B cell (primary cell): ENCODE measurements around the gene DCHS1. TPM values are rescaled to one million over a fixed set of nuclear protein-coding genes. Genes with fewer than 3 reads are reported as not detected.

ENCODE experiments used
- ATAC-seq: fragments of 200-7000 bp; cut with Tn5 transposase; one replicate; pipeline ENCODE4 v1.10.0; 2021; ENCODE audit warnings: low read depth, mild to moderate bottlenecking, moderate number of reproducible peaks, moderate library complexity
- CTCF ChIA-PET: fragments of 350-600 bp; sonication (Branson Sonifier 250); formaldehyde crosslinking; loops from one replicate; lab custom pipeline; 2021; ENCODE audit warnings: antibody characterized with exemption, inconsistent platforms; lab: Charles Lee
- POLR2A ChIA-PET: fragments of 350-600 bp; sonication (Branson Sonifier 250); formaldehyde crosslinking; loops from one replicate; lab custom pipeline; 2021; ENCODE audit warnings: antibody characterized with exemption; lab: Charles Lee
- DNase-seq: peaks from one replicate; pipeline ENCODE4 v3.0.0; 2013
- H2AFZ ChIP-seq: 2 replicates; pipeline ENCODE4 v1.6.1; 2012; ENCODE audit warnings: mild to moderate bottlenecking, low read depth, low read length; ENCODE audit not compliant: insufficient read depth, poor library complexity, severe bottlenecking
- H3K27ac ChIP-seq, 2 donors: 1 replicate in 1 of 2; 2 replicates in 1 of 2; pipeline ENCODE4 v1.5.1; 2012 to 2013; ENCODE audit warnings: low read length in 2 of 2, mild to moderate bottlenecking in 2 of 2, moderate library complexity in 1 of 2
- H3K27me3 ChIP-seq, 4 experiments: fragments of 200-600 bp in 1 of 4; sonication (generic) in 1 of 4; replicated peaks in 1 of 4; 1 replicate in 2 of 4; 2 replicates in 2 of 4; pipeline versions ENCODE4 v1.6.1 to v1.7.0; 2013 to 2016; ENCODE audit warnings: low read length in 3 of 4, mild to moderate bottlenecking in 2 of 4, mixed read lengths in 1 of 4, moderate library complexity in 1 of 4; ENCODE audit not compliant: insufficient read depth in 4 of 4, control insufficient read depth in 3 of 4; ENCODE audit errors: control extremely low read depth in 1 of 4
- H3K36me3 ChIP-seq, 2 experiments: replicated peaks in 1 of 2; 1 replicate in 1 of 2; 2 replicates in 1 of 2; pipeline versions ENCODE4 v1.6.1 to v1.7.1; 2013; ENCODE audit warnings: low read length in 1 of 2; ENCODE audit not compliant: insufficient read depth in 2 of 2, control insufficient read depth in 1 of 2; ENCODE audit errors: control extremely low read depth in 1 of 2, extremely low read depth in 1 of 2
- H3K4me1 ChIP-seq, 2 donors: fragments of 200-600 bp in 1 of 2; sonication (generic) in 1 of 2; 1 replicate in 1 of 2; 2 replicates in 1 of 2; pipeline versions ENCODE4 v1.5.1 to v1.6.1; 2013 to 2017; ENCODE audit warnings: low read length in 2 of 2; ENCODE audit not compliant: control insufficient read depth in 2 of 2, insufficient read depth in 2 of 2
- H3K4me2 ChIP-seq: replicated peaks from 2 replicates; pipeline ENCODE3; 2012; ENCODE audit warnings: mild to moderate bottlenecking, low read depth, low read length; ENCODE audit not compliant: poor library complexity, severe bottlenecking
- H3K4me3 ChIP-seq, 5 experiments: fragments of 200-600 bp in 1 of 5; sonication (generic) in 1 of 5; 1 replicate in 3 of 5; 2 replicates in 2 of 5; pipeline versions ENCODE4 v1.5.1 to v1.7.0; 2011 to 2016; ENCODE audit warnings: low read length in 4 of 5, mild to moderate bottlenecking in 4 of 5, low read depth in 2 of 5, control low read depth in 1 of 5, moderate library complexity in 1 of 5; ENCODE audit not compliant: insufficient read depth in 1 of 5; ENCODE audit errors: control extremely low read depth in 1 of 5, extremely low read depth in 1 of 5
- H3K79me2 ChIP-seq: fragments of 200-600 bp; sonication (generic); one replicate; pipeline ENCODE4 v1.6.0; 2016; ENCODE audit warnings: low read length; ENCODE audit not compliant: control insufficient read depth, insufficient read depth
- H3K9ac ChIP-seq: fragments of 200-600 bp; sonication (generic); 2 replicates; pipeline ENCODE4 v1.6.1; 2017; ENCODE audit warnings: mild to moderate bottlenecking, low read length, moderate library complexity
- H3K9me3 ChIP-seq, 3 donors: one replicate each; pipeline versions ENCODE4 v1.6.1 to v1.7.1; 2013; ENCODE audit warnings: low read length in 2 of 3; ENCODE audit not compliant: control insufficient read depth in 2 of 3, insufficient read depth in 1 of 3; ENCODE audit errors: control extremely low read depth in 1 of 3
- H4K20me1 ChIP-seq: 2 replicates; pipeline ENCODE4 v1.6.0; 2012; ENCODE audit warnings: mild to moderate bottlenecking, low read length; ENCODE audit not compliant: insufficient read depth, control insufficient read depth, poor library complexity, severe bottlenecking
- H3K27ac Mint-ChIP-seq: one replicate; pipeline ENCODE4 v1.8.0; 2021; ENCODE audit warnings: mixed read lengths
- H3K27me3 Mint-ChIP-seq: one replicate; pipeline ENCODE4 v1.8.0; 2021; ENCODE audit warnings: mixed read lengths
- H3K4me1 Mint-ChIP-seq: one replicate; pipeline ENCODE4 v1.8.0; 2021; ENCODE audit warnings: mixed read lengths
- H3K4me3 Mint-ChIP-seq: one replicate; pipeline ENCODE4 v1.8.0; 2021; ENCODE audit warnings: mixed read lengths
- H3K9me3 Mint-ChIP-seq: one replicate; pipeline ENCODE4 v1.8.0; 2022; ENCODE audit warnings: mixed read lengths; ENCODE audit not compliant: insufficient read depth
- CTCF ChIP-seq: fragments of 200-600 bp; IDR thresholded peaks from one replicate; pipeline ENCODE4 v1.8.0; 2022; ENCODE audit warnings: antibody characterized with exemption, mild to moderate bottlenecking
- EZH2 ChIP-seq: IDR thresholded peaks from 2 replicates; pipeline ENCODE4 v1.6.1; 2012; ENCODE audit warnings: borderline replicate concordance, low read depth, mild to moderate bottlenecking, moderate library complexity, low read length; ENCODE audit not compliant: insufficient read depth, poor library complexity, severe bottlenecking
- whole genome bisulfite sequencing: methylation state at CpG from one replicate; pipeline ENCODE4 v1.1.5; 2013; ENCODE audit warnings: missing lambda C conversion rate; ENCODE audit not compliant: insufficient coverage; 5-methylcytosine and 5-hydroxymethylcytosine counted together
- intact Hi-C: fragments of 100-400 bp; cut with micrococcal nuclease; formaldehyde crosslinking; loops from one replicate; pipeline ENCODE4 v1.10.0; 2022
- polyA plus RNA-seq: library from polyadenylated mRNA; depleted of rRNA; stranded (reverse); fragments of >200 nt; gene quantifications from 2 replicates; pipeline ENCODE4 v1.2.3, GENCODE V29; 2012
- total RNA-seq, 2 donors: library from RNA; stranded (reverse); fragments of 120-200 nt in 1 of 2; gene quantifications; 1 replicate in 1 of 2; 2 replicates in 1 of 2; pipeline versions ENCODE4 v1.2.3 to v1.2.4, GENCODE V29; 2013 to 2022

DCHS1 gene
- total and polyA plus RNA-seq, 2 donors (not counting 1 experiment from before 2014, with no cell fraction given), result 0.31 to 0.84 TPM

GRCh38 chr11:6627762-6628241 lies 27.8 kb downstream of the DCHS1 start:
- Histone ChIP-seq H3K4me2 (peak overlapping the region; percentile 59), H3K36me3 (no peaks in the 10 kb centered on the region), H3K4me1 (peaks cover 8 to 15% of the 10 kb centered on the region in 2 donors), H3K9ac (no peak overlapping the region), H3K9me3 (no peaks in the 10 kb centered on the region), H3K27ac (peak overlapping the region; percentile 19 to 46), H4K20me1 (no peaks in the 10 kb centered on the region), H3K4me3 (no peak overlapping the region), H3K27me3 (no peaks in the 10 kb centered on the region), H2AFZ (peak overlapping the region; percentile 64), H3K79me2 (no peaks in the 10 kb centered on the region)
- intact Hi-C loops, result no loop called here
- peak overlapping the region; percentile 24 for H3K27ac Mint-ChIP-seq
- H3K4me3 Mint-ChIP-seq, result peak overlapping the region; percentile 12
- ATAC-seq, result peak; percentile 72
- ChIA-PET POLR2A (interaction anchor here (0.9 to 1.8 kb wide), 3 partner anchors 9 to 20 kb away, joined by 4 to 7 read pairs (median 7); partner anchors contain the start of genes TAF10 and TPP1), CTCF (interaction anchor here (0.8 to 2.1 kb wide), 6 partner anchors 9 to 55 kb away, joined by 3 to 8 read pairs (median 5); partner anchors contain the start of genes ILK, MRPL17 and TPP1)
- no peak for TF ChIP-seq EZH2
- no peak for TF ChIP-seq CTCF
- H3K4me1 Mint-ChIP-seq, result peaks cover 22% of the 10 kb centered on the region
- DNase-seq, result peak; percentile 64
- no CpG with 5 or more reads among the region's 2 CpGs for WGBS
- H3K9me3 Mint-ChIP-seq, result no peaks in the 10 kb centered on the region
- no peaks in the 10 kb centered on the region for H3K27me3 Mint-ChIP-seq

- no peak overlapping the region for H3K27ac ChIP-seq
- H3K4me3 ChIP-seq, result no peak overlapping the region
- Mint-ChIP-seq H3K4me3 (peak overlapping the region; percentile 12), H3K27me3 (no peaks in the 10 kb centered on the region), H3K4me1 (peaks cover 22% of the 10 kb centered on the region), H3K27ac (peak overlapping the region; percentile 24), H3K9me3 (no peaks in the 10 kb centered on the region)
- TF ChIP-seq CTCF, result no peak
- DNase-seq (no peak), ATAC-seq (no peak)
- POLR2A ChIA-PET, result interaction anchor here (0.9 to 1.8 kb wide), 3 partner anchors 9 to 20 kb away, joined by 4 to 7 read pairs (median 7); partner anchors contain the start of genes TAF10 and TPP1
- H3K9me3 ChIP-seq, result no peaks in the 10 kb centered on the region
- H4K20me1 ChIP-seq, result no peaks in the 10 kb centered on the region
- H3K4me2 ChIP-seq, result peak overlapping the region; percentile 59
- CTCF ChIA-PET, result interaction anchor here (0.8 to 2.1 kb wide), 6 partner anchors 9 to 56 kb away, joined by 3 to 8 read pairs (median 5); partner anchors contain the start of genes ILK, MRPL17 and TPP1
- peak overlapping the region; percentile 64 for H2AFZ ChIP-seq
- H3K36me3 ChIP-seq, result no peaks in the 10 kb centered on the region
- peaks cover 8 to 15% of the 10 kb centered on the region in 2 donors for H3K4me1 ChIP-seq
- intact Hi-C loops, result no loop called here
- WGBS, result 87% methylated on average over 19 of the region's 19 CpGs
- no peak overlapping the region for H3K9ac ChIP-seq
- no peaks in the 10 kb centered on the region for H3K27me3 ChIP-seq
- no peaks in the 10 kb centered on the region for H3K79me2 ChIP-seq
Observed at GRCh38 chr11:6626971-6627761, 28.4 kb downstream of the DCHS1 start.
